Right cardiac atrium (tissue), 5 donors: ENCODE results near the gene TRAPPC2. TPM values are rescaled to one million over a fixed set of nuclear protein-coding genes. Genes with fewer than 3 reads are reported as not detected.
A peak's percentile ranks its signal among the peaks of the same experiment; 100 is the strongest.
"Not testable (repeated sequence)": the region's sequence is repeated elsewhere in the genome, so short reads cannot be mapped to it uniquely, and the experiment has no call there.

Experiments
- ATAC-seq, 2 donors: fragments of 200-7000 bp; cut with Tn5 transposase; one replicate each; pipeline versions ENCODE4 v1.8.0 to v1.9.1; 2020; ENCODE audit warnings: moderate library complexity in 2 of 2, mild to moderate bottlenecking in 1 of 2
- DNase-seq, 3 donors: peaks; one replicate each; pipeline ENCODE4 v3.0.0-alpha.2; 2020
- H3K27ac ChIP-seq: one replicate; pipeline ENCODE4 v1.5.1; 2013; ENCODE audit warnings: mild to moderate bottlenecking, low read length, control low read depth, moderate library complexity
- H3K27me3 ChIP-seq: one replicate; pipeline ENCODE4 v1.6.1; 2013; ENCODE audit not compliant: control insufficient read depth, insufficient read depth
- H3K4me1 ChIP-seq: one replicate; pipeline ENCODE4 v1.6.1; 2013; ENCODE audit warnings: low read length; ENCODE audit not compliant: control insufficient read depth, insufficient read depth
- H3K4me3 ChIP-seq: one replicate; pipeline ENCODE4 v1.5.1; 2013; ENCODE audit warnings: low read length, control low read depth
- H3K9me3 ChIP-seq: one replicate; pipeline ENCODE4 v1.6.1; 2013; ENCODE audit warnings: low read length; ENCODE audit not compliant: control insufficient read depth
- WGBS: extraction: QIAGEN DNeasy Blood & Tissue Kit; methylation state at CpG from one replicate; pipeline ENCODE4 v1.1.7; 2013; 5-methylcytosine and 5-hydroxymethylcytosine counted together
- intact Hi-C, 4 donors: fragments of 100-400 bp; cut with DNase I; formaldehyde crosslinking; loops; one replicate each; pipeline versions ENCODE4 v1.11.0 to v1.14.0; 2022 to 2023
- polyA plus RNA-seq: library from polyadenylated mRNA; stranded (reverse); fragments of 200-250 nt; gene quantifications from one replicate; pipeline ENCODE4 v1.2.3, GENCODE V29; 2013
- total RNA-seq, 4 donors: library from RNA; stranded (reverse); fragmentation: NEBNext Ultra II Directional; extraction: Animal tissue kit (Norgen Biotek cat#: 25700); gene quantifications; one replicate each; pipeline ENCODE4 v1.2.1, GENCODE V29; 2021
- donor health status: healthy with polysubstance abuse.
- donor health status: DM: no; HTN: yes; CAD: no.
- donor health status: DM: no; HTN: no; CAD: no.
- donor health status: DM: no; HTN: yes; CAD: no; lungs with severe emphysema.
- donor health status: DM: yes; HTN: yes; CAD: no.

TRAPPC2 gene
- total and polyA plus RNA-seq, 5 donors, result 4.3 to 8.7 (median 7.7) TPM

- Histone ChIP-seq H3K4me1 (no peaks in the 10 kb centered on the region), H3K9me3 (no peaks in the 10 kb centered on the region), H3K27me3 (no peaks in the 10 kb centered on the region), H3K4me3 (no peak overlapping the region), H3K27ac (no peak overlapping the region)
- ATAC-seq (no peak), DNase-seq (no peak)
- WGBS, result 92% methylated on average over 3 of the region's 3 CpGs
- intact Hi-C loops, result loop anchor here in 2 of 4 donors (5.0 kb wide), 1 partner anchor 91 kb away; no protein-coding TSS in a partner anchor
Measured at GRCh38 chrX:13748486-13748885, 14.1 kb upstream of the TRAPPC2 start.

- Histone ChIP-seq H3K4me1 (no peaks in the 10 kb centered on the region), H3K9me3 (no peaks in the 10 kb centered on the region), H3K27ac (no peak overlapping the region), H3K27me3 (no peaks in the 10 kb centered on the region), H3K4me3 (no peak overlapping the region)
- intact Hi-C loops, result loop anchor here in 2 of 4 donors (5.0 kb wide), 1 partner anchor 91 kb away; no protein-coding TSS in a partner anchor
- peak; percentile 43 to 48 for ATAC-seq
- WGBS, result 12% methylated on average over 2 of the region's 2 CpGs
- DNase-seq, result peak in 1 of 3 donors; percentile 61
Measured at GRCh38 chrX:13747836-13748235, 13.4 kb upstream of the TRAPPC2 start.

- DNase-seq (no peak), ATAC-seq (no peak)
- Histone ChIP-seq H3K4me1 (no peaks in the 10 kb centered on the region), H3K9me3 (no peaks in the 10 kb centered on the region), H3K27ac (no peak overlapping the region), H3K4me3 (no peak overlapping the region), H3K27me3 (no peaks in the 10 kb centered on the region)
- intact Hi-C loops, result no loop called here
- WGBS, result 76% methylated on average over 13 of the region's 13 CpGs
Measured at GRCh38 chrX:13742397-13743176, 8.2 kb upstream of the TRAPPC2 start.

- no peak overlapping the region for H3K4me3 ChIP-seq
- H3K4me1 ChIP-seq, result no peaks in the 10 kb centered on the region
- no peak for ATAC-seq
- no peak for DNase-seq
- H3K27ac ChIP-seq, result no peak overlapping the region
- H3K27me3 ChIP-seq, result no peaks in the 10 kb centered on the region
- no peaks in the 10 kb centered on the region for H3K9me3 ChIP-seq
- WGBS, result 81% methylated on average over 6 of the region's 6 CpGs
- intact Hi-C loops, result no loop called here
Measured at GRCh38 chrX:13741695-13742094, 7.3 kb upstream of the TRAPPC2 start.

GRCh38 chrX:13733506-13733905 lies 914 bp downstream of the TRAPPC2 start:
- intact Hi-C loops, result loop anchor here in 2 of 4 donors (10.0 kb wide), 2 partner anchors 69 to 79 kb away; partner anchors contain the start of gene TCEANC (in 1 of the 2)
- Histone ChIP-seq H3K4me3 (peak overlapping the region; percentile 91), H3K4me1 (peaks cover 3% of the 10 kb centered on the region), H3K27me3 (no peaks in the 10 kb centered on the region), H3K9me3 (no peaks in the 10 kb centered on the region), H3K27ac (no peak overlapping the region)
- DNase-seq (no peak), ATAC-seq (no peak)
- 9% methylated on average over 4 of the region's 4 CpGs for WGBS

GRCh38 chrX:13732246-13733067 lies 2.0 kb downstream of the TRAPPC2 start:
- Histone ChIP-seq H3K27me3 (no peaks in the 10 kb centered on the region), H3K9me3 (no peaks in the 10 kb centered on the region), H3K4me1 (peaks cover 3% of the 10 kb centered on the region), H3K4me3 (no peak overlapping the region), H3K27ac (no peak overlapping the region)
- no peak for ATAC-seq
- intact Hi-C loops, result loop anchor here in 2 of 4 donors (10.0 kb wide), 2 partner anchors 68 to 78 kb away; partner anchors contain the start of gene TCEANC (in 1 of the 2)
- WGBS, result 39% methylated on average over 7 of the region's 7 CpGs
- DNase-seq, result peak in 1 of 3 donors; percentile 41

- intact Hi-C loops, result loop anchor here in 2 of 4 donors (10.0 kb wide), 2 partner anchors 66 to 76 kb away; partner anchors contain the start of gene TCEANC (in 1 of the 2)
- WGBS, result 97% methylated on average over 1 of the region's 1 CpG
- not testable (repeated sequence) for H3K27me3 ChIP-seq, DNase-seq, H3K27ac ChIP-seq, H3K4me1 ChIP-seq, H3K4me3 ChIP-seq, H3K9me3 ChIP-seq, ATAC-seq
Measured at GRCh38 chrX:13730523-13730922, 3.9 kb downstream of the TRAPPC2 start.

- H3K4me3 ChIP-seq, H3K9me3 ChIP-seq, H3K27ac ChIP-seq, intact Hi-C loops, H3K27me3 ChIP-seq, DNase-seq, H3K4me1 ChIP-seq, ATAC-seq: not testable (repeated sequence)
- WGBS, result 96% methylated on average over 2 of the region's 2 CpGs
Measured at GRCh38 chrX:13726583-13726982, 7.8 kb downstream of the TRAPPC2 start.

GRCh38 chrX:13724878-13725277 lies 9.5 kb downstream of the TRAPPC2 start:
- intact Hi-C loops, H3K9me3 ChIP-seq, H3K4me1 ChIP-seq, H3K27me3 ChIP-seq, DNase-seq, ATAC-seq, H3K27ac ChIP-seq, H3K4me3 ChIP-seq: not testable (repeated sequence)
- WGBS, result 85% methylated on average over 9 of the region's 9 CpGs

GRCh38 chrX:13721819-13722519 lies 12.5 kb downstream of the TRAPPC2 start:
- DNase-seq, result no peak
- H3K9me3 ChIP-seq, result no peaks in the 10 kb centered on the region
- intact Hi-C loops, result no loop called here
- WGBS, result 44% methylated on average over 7 of the region's 7 CpGs
- no peak overlapping the region for H3K27ac ChIP-seq
- peaks cover 3% of the 10 kb centered on the region for H3K4me1 ChIP-seq
- no peaks in the 10 kb centered on the region for H3K27me3 ChIP-seq
- H3K4me3 ChIP-seq, result no peak overlapping the region
- ATAC-seq, result peak; percentile 46 to 69
